Neuronal stem cell (in vitro differentiated cells): ENCODE measurements around the gene CBFA2T2.

ENCODE experiments used
- DNase-seq: peaks from one replicate; pipeline ENCODE4 v3.0.0-alpha.2; 2013; ENCODE audit warnings: low spot score
- H2AFZ ChIP-seq: one replicate; pipeline ENCODE4 v1.6.1; 2013; ENCODE audit warnings: mild to moderate bottlenecking, low read length, inconsistent platforms
- H2AK5ac ChIP-seq: 2 replicates; pipeline ENCODE4 v1.6.1; 2013; ENCODE audit warnings: low read depth, mild to moderate bottlenecking, inconsistent platforms, low read length, moderate library complexity, mixed read lengths
- H2BK120ac ChIP-seq: 2 replicates; pipeline ENCODE4 v1.6.1; 2013; ENCODE audit warnings: low read depth, mild to moderate bottlenecking, inconsistent platforms, low read length, moderate library complexity, mixed read lengths
- H2BK12ac ChIP-seq: one replicate; pipeline ENCODE4 v1.6.1; 2013; ENCODE audit warnings: low read length, inconsistent platforms
- H2BK15ac ChIP-seq: 2 replicates; pipeline ENCODE4 v1.6.1; 2013; ENCODE audit warnings: mild to moderate bottlenecking, low read length, inconsistent platforms, mixed read lengths
- H2BK5ac ChIP-seq: one replicate; pipeline ENCODE4 v1.6.1; 2013; ENCODE audit warnings: inconsistent platforms, mild to moderate bottlenecking, low read length, moderate library complexity
- H3K14ac ChIP-seq: one replicate; pipeline ENCODE4 v1.6.1; 2013; ENCODE audit warnings: low read length, inconsistent platforms
- H3K18ac ChIP-seq: 2 replicates; pipeline ENCODE4 v1.6.1; 2013; ENCODE audit warnings: low read length, inconsistent platforms
- H3K23ac ChIP-seq: 2 replicates; pipeline ENCODE4 v1.6.1; 2013; ENCODE audit warnings: low read depth, mild to moderate bottlenecking, mixed read lengths, low read length, inconsistent platforms; ENCODE audit not compliant: poor library complexity
- H3K27ac ChIP-seq: replicated peaks from 3 replicates; pipeline ENCODE4 v1.5.1; 2013; ENCODE audit warnings: low read length, inconsistent platforms
- H3K27me3 ChIP-seq, 3 experiments: 2 replicates each; pipeline ENCODE4 v1.6.1; 2013; ENCODE audit warnings: low read length in 3 of 3, mild to moderate bottlenecking in 2 of 3, inconsistent platforms in 1 of 3, low read depth in 1 of 3, mixed read lengths in 1 of 3, moderate library complexity in 1 of 3; ENCODE audit not compliant: control insufficient read depth in 3 of 3, insufficient read depth in 3 of 3
- H3K36me3 ChIP-seq, 2 donors: replicated peaks in 1 of 2; 2 replicates each; pipeline ENCODE4 v1.6.1; 2013; ENCODE audit warnings: low read length in 2 of 2; ENCODE audit not compliant: control insufficient read depth in 2 of 2, insufficient read depth in 2 of 2
- H3K4ac ChIP-seq: 2 replicates; pipeline ENCODE4 v1.6.1; 2013; ENCODE audit warnings: inconsistent platforms, mild to moderate bottlenecking, low read length, moderate library complexity
- H3K4me1 ChIP-seq, 2 donors: 1 replicate in 1 of 2; 2 replicates in 1 of 2; pipeline ENCODE4 v1.6.1; 2013; ENCODE audit warnings: low read length in 2 of 2, low read depth in 1 of 2; ENCODE audit not compliant: control insufficient read depth in 2 of 2, insufficient read depth in 1 of 2
- H3K4me2 ChIP-seq: one replicate; pipeline ENCODE4 v1.6.1; 2013; ENCODE audit warnings: mild to moderate bottlenecking, low read length, inconsistent platforms; ENCODE audit not compliant: insufficient read depth, poor library complexity, severe bottlenecking
- H3K4me3 ChIP-seq, 2 donors: 2 replicates each; pipeline ENCODE4 v1.5.1; 2013; ENCODE audit warnings: low read length in 2 of 2, mild to moderate bottlenecking in 2 of 2, inconsistent platforms in 1 of 2, moderate library complexity in 1 of 2
- H3K79me1 ChIP-seq: one replicate; pipeline ENCODE4 v1.6.1; 2013; ENCODE audit warnings: low read depth, mild to moderate bottlenecking, inconsistent platforms, low read length, moderate library complexity
- H3K9ac ChIP-seq: one replicate; pipeline ENCODE4 v1.6.1; 2013; ENCODE audit warnings: mild to moderate bottlenecking, low read depth, low read length, inconsistent platforms; ENCODE audit not compliant: poor library complexity
- H3K9me3 ChIP-seq, 2 donors: replicated peaks in 1 of 2; 2 replicates each; pipeline versions ENCODE3 to v1.6.1; 2013; ENCODE audit warnings: low read length in 2 of 2, mild to moderate bottlenecking in 2 of 2, inconsistent platforms in 1 of 2, low read depth in 1 of 2, mixed read lengths in 1 of 2, moderate library complexity in 1 of 2; ENCODE audit not compliant: control insufficient read depth in 2 of 2, insufficient read depth in 1 of 2
- H4K8ac ChIP-seq: one replicate; pipeline ENCODE4 v1.6.1; 2013; ENCODE audit warnings: low read depth, mild to moderate bottlenecking, inconsistent platforms, low read length, moderate library complexity
- H4K91ac ChIP-seq: one replicate; pipeline ENCODE4 v1.6.1; 2013; ENCODE audit warnings: low read length, low read depth, mild to moderate bottlenecking, inconsistent platforms; ENCODE audit not compliant: poor library complexity
- WGBS, 2 donors: extraction: QIAGEN DNeasy Blood & Tissue Kit; methylation state at CpG; one replicate each; pipeline ENCODE4 v1.1.7; 2013; ENCODE audit warnings: missing lambda C conversion rate in 2 of 2, mixed read lengths in 1 of 2; ENCODE audit not compliant: insufficient read length in 2 of 2, insufficient replicate concordance in 1 of 2; ENCODE audit errors: extremely low coverage in 2 of 2; 5-methylcytosine and 5-hydroxymethylcytosine counted together

The CBFA2T2 gene

DNA sequence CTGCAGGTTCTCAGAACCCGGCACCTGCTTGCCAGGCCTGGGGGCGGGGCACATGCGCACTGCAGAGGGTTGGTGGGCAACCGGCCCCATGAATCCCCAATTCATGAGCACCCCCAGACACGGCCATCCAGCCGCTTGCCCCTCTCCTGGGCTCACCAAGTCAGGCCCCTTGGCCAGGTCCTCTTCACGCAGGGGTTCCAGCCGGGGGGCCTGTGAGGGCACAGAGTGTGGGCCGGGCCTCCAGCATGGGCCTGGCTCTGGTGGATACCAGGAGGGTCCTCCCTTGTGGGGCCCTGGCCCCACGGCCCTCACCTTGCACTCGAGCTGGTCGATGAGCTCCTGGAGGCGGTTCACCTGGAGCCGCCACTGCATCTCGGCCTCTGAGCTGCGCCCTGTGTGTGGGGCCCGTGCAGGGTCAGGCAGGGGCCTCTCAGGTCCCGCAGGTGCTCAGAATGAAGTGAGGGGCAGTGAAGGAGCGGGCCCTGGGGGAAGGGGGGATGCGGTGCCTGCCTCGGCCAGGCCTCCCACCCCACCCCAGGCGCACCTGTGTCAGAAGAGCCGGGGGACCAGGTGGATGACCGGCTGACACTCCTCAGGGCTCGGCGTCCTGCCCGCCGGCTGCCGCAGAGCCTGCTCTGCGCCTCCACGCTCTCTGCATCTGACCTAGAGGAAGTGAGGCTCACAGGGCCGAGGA lies 169.6 kb downstream of the CBFA2T2 start:
- no peak for DNase-seq
- peaks cover 4 to 14% of the 10 kb centered on the region in 2 donors for H3K36me3 ChIP-seq
- H3K27ac ChIP-seq, result no peak overlapping the region
- no peak overlapping the region for H4K8ac ChIP-seq
- H2AK5ac ChIP-seq, result no peak overlapping the region
- H2AFZ ChIP-seq, result no peak overlapping the region
- no peak overlapping the region for H3K18ac ChIP-seq
- H3K4me2 ChIP-seq, result no peak overlapping the region
- no peak overlapping the region for H3K9ac ChIP-seq
- H2BK5ac ChIP-seq, result no peak overlapping the region
- H3K4me1 ChIP-seq, result peaks cover 5 to 8% of the 10 kb centered on the region in 2 donors
- H2BK15ac ChIP-seq, result no peak overlapping the region
- WGBS, 2 donors, result no CpG with 5 or more reads among the region's 32 CpGs
- peaks cover 3% of the 10 kb centered on the region for H3K79me1 ChIP-seq
- no peak overlapping the region for H2BK120ac ChIP-seq
- no peaks in the 10 kb centered on the region for H3K9me3 ChIP-seq
- no peak overlapping the region for H2BK12ac ChIP-seq
- H3K4ac ChIP-seq, result no peak overlapping the region
- H4K91ac ChIP-seq, result no peak overlapping the region
- no peak overlapping the region for H3K14ac ChIP-seq
- H3K4me3 ChIP-seq, result no peak overlapping the region
- no peaks in the 10 kb centered on the region for H3K27me3 ChIP-seq
- no peak overlapping the region for H3K23ac ChIP-seq

GRCh38 chr20:33660035-33660684 lies 170.3 kb downstream of the CBFA2T2 start:
- no peaks in the 10 kb centered on the region for H3K9me3 ChIP-seq
- H3K4me3 ChIP-seq, result no peak overlapping the region
- H3K27me3 ChIP-seq, result no peaks in the 10 kb centered on the region
- H2BK5ac ChIP-seq, result peak overlapping the region; percentile 19
- H2BK15ac ChIP-seq, result no peak overlapping the region
- H3K4me1 ChIP-seq, result peaks cover 5 to 8% of the 10 kb centered on the region in 2 donors
- no peak overlapping the region for H2BK120ac ChIP-seq
- H4K91ac ChIP-seq, result no peak overlapping the region
- H3K4me2 ChIP-seq, result no peak overlapping the region
- H2AFZ ChIP-seq, result no peak overlapping the region
- H3K18ac ChIP-seq, result no peak overlapping the region
- H3K36me3 ChIP-seq, result peaks cover 4 to 14% of the 10 kb centered on the region in 2 donors
- WGBS, 2 donors, result no CpG with 5 or more reads among the region's 21 CpGs
- H3K14ac ChIP-seq, result no peak overlapping the region
- H4K8ac ChIP-seq, result no peak overlapping the region
- no peak for DNase-seq
- no peak overlapping the region for H3K4ac ChIP-seq
- H3K9ac ChIP-seq, result peak overlapping the region; percentile 12
- no peak overlapping the region for H2AK5ac ChIP-seq
- H3K79me1 ChIP-seq, result peaks cover 3% of the 10 kb centered on the region
- H2BK12ac ChIP-seq, result no peak overlapping the region
- no peak overlapping the region for H3K27ac ChIP-seq
- H3K23ac ChIP-seq, result no peak overlapping the region

- no peaks in the 10 kb centered on the region for H3K9me3 ChIP-seq
- H3K9ac ChIP-seq, result no peak overlapping the region
- H3K14ac ChIP-seq, result no peak overlapping the region
- H3K18ac ChIP-seq, result no peak overlapping the region
- H3K4ac ChIP-seq, result no peak overlapping the region
- H4K91ac ChIP-seq, result no peak overlapping the region
- H3K4me3 ChIP-seq, result no peak overlapping the region
- H2BK5ac ChIP-seq, result peak overlapping the region; percentile 19
- WGBS, 2 donors, result no CpG with 5 or more reads among the region's 7 CpGs
- H3K79me1 ChIP-seq, result peaks cover 3% of the 10 kb centered on the region
- DNase-seq, result no peak
- no peaks in the 10 kb centered on the region for H3K27me3 ChIP-seq
- no peak overlapping the region for H4K8ac ChIP-seq
- H3K4me2 ChIP-seq, result no peak overlapping the region
- no peak overlapping the region for H2BK12ac ChIP-seq
- H2BK15ac ChIP-seq, result no peak overlapping the region
- H2AFZ ChIP-seq, result no peak overlapping the region
- H2BK120ac ChIP-seq, result no peak overlapping the region
- no peak overlapping the region for H3K23ac ChIP-seq
- H2AK5ac ChIP-seq, result no peak overlapping the region
- H3K36me3 ChIP-seq, result peaks cover 4 to 14% of the 10 kb centered on the region in 2 donors
- peaks cover 5 to 8% of the 10 kb centered on the region in 2 donors for H3K4me1 ChIP-seq
- no peak overlapping the region for H3K27ac ChIP-seq
Measured at GRCh38 chr20:33660685-33661058, 170.8 kb downstream of the CBFA2T2 start.

DNA sequence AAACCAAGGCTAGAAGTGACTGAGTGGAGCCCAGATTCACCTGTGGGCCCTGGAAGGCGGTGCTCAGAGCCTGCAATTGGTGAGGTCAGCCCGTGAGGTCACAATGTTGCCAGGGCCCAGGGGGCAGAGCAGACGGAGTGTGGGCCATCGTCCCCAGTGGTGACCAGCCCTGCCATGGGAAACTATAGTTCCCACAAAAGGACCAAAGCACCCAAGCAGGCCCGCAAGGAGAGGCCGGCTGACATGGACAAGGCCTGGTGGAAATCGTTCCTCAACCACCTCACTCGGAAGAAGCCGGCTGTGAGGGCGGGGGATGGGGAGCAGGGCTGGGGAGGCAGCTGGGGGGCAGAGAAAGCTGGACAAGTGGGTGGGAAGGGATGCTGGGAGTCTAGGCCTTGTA lies 172.3 kb downstream of the CBFA2T2 start, which contains the start of gene C20orf144:
Gene C20orf144 (plus strand): TSS at position 156 of the 400 bp plus-strand sequence. CDS start 19 bp downstream, at position 175.
- Histone ChIP-seq H3K27ac (no peak within 1 kb of the TSS), H2BK15ac (peak within 1 kb of the TSS; percentile 27), H4K8ac (no peak within 1 kb of the TSS), H3K4ac (no peak within 1 kb of the TSS), H3K18ac (peak within 1 kb of the TSS; percentile 100), H3K4me1 (peaks cover 5 to 9% of the 10 kb centered on the region in 2 donors), H4K91ac (no peak within 1 kb of the TSS), H3K9me3 (no peaks in the 10 kb centered on the region), H2BK120ac (no peak within 1 kb of the TSS), H3K23ac (peak within 1 kb of the TSS; percentile 99), H2BK5ac (no peak within 1 kb of the TSS), H3K4me3 (peak within 1 kb of the TSS; percentile 56 to 96), H2BK12ac (no peak within 1 kb of the TSS), H3K9ac (peak within 1 kb of the TSS; percentile 99), H3K36me3 (peaks cover 3 to 14% of the 10 kb centered on the region in 2 donors), H2AK5ac (peak within 1 kb of the TSS; percentile 29), H3K27me3 (no peaks in the 10 kb centered on the region), H3K79me1 (peaks cover 3% of the 10 kb centered on the region), H2AFZ (peak within 1 kb of the TSS; percentile 85), H3K14ac (peak within 1 kb of the TSS; percentile 98), H3K4me2 (peak within 1 kb of the TSS; percentile 86)
- no peak for DNase-seq
- WGBS, 2 donors, result no CpG with 5 or more reads among the region's 10 CpGs
